Left ventricle myocardium inferior (tissue), 1 donor: ENCODE results near the gene ST3GAL2. TPM values are rescaled to one million over a fixed set of nuclear protein-coding genes. Genes with fewer than 3 reads are reported as not detected.
"Not testable (repeated sequence)": the region's sequence is repeated elsewhere in the genome, so short reads cannot be mapped to it uniquely, and the experiment has no call there.

Experiments
- DNase-seq: peaks from one replicate; pipeline ENCODE4 v3.0.0-alpha.2; 2020
- H3K27ac ChIP-seq: fragments of 200-600 bp; replicated peaks from 2 replicates; pipeline ENCODE4 v1.8.0; 2021
- H3K27me3 ChIP-seq: fragments of 200-600 bp; 2 replicates; pipeline ENCODE4 v1.8.0; 2021; ENCODE audit warnings: low read depth
- H3K36me3 ChIP-seq: fragments of 200-600 bp; 2 replicates; pipeline ENCODE4 v1.8.0; 2021
- H3K4me1 ChIP-seq: fragments of 200-600 bp; 2 replicates; pipeline ENCODE4 v1.8.0; 2021
- H3K4me3 ChIP-seq: fragments of 200-600 bp; 2 replicates; pipeline ENCODE4 v1.8.0; 2021; ENCODE audit warnings: mild to moderate bottlenecking, moderate library complexity
- H3K9me3 ChIP-seq: fragments of 200-600 bp; replicated peaks from 2 replicates; pipeline ENCODE4 v1.8.0; 2021
- CTCF ChIP-seq: fragments of 200-600 bp; IDR thresholded peaks from 2 replicates; pipeline ENCODE4 v1.8.0; 2021; ENCODE audit warnings: antibody characterized with exemption, mild to moderate bottlenecking, borderline replicate concordance
- intact Hi-C: fragments of 100-400 bp; cut with micrococcal nuclease; formaldehyde crosslinking; loops from one replicate; pipeline ENCODE4 v1.11.0; 2022
- total RNA-seq: library from RNA; stranded (reverse); fragmentation: NEBNext Ultra II Directional; extraction: Animal tissue kit (Norgen Biotek cat#: 25700); gene quantifications from one replicate; pipeline ENCODE4 v1.2.1, GENCODE V29; 2021
- donor health status: DM: no; HTN: yes; CAD: no; lungs with severe emphysema.

Gene ST3GAL2
- total RNA-seq, 1 donor from 2014 or later, result 22.3 TPM

- Histone ChIP-seq H3K36me3 (peaks cover 73% of the 10 kb centered on the region), H3K27ac (no peak overlapping the region), H3K9me3 (no peaks in the 10 kb centered on the region), H3K4me3 (no peak overlapping the region), H3K27me3 (no peaks in the 10 kb centered on the region), H3K4me1 (no peaks in the 10 kb centered on the region)
- no peak for DNase-seq
- no peak for TF ChIP-seq CTCF
- intact Hi-C loops, result no loop called here
These were observed 65.8 kb downstream of the ST3GAL2 start for GRCh38 chr16:70372921-70373728.

DNA sequence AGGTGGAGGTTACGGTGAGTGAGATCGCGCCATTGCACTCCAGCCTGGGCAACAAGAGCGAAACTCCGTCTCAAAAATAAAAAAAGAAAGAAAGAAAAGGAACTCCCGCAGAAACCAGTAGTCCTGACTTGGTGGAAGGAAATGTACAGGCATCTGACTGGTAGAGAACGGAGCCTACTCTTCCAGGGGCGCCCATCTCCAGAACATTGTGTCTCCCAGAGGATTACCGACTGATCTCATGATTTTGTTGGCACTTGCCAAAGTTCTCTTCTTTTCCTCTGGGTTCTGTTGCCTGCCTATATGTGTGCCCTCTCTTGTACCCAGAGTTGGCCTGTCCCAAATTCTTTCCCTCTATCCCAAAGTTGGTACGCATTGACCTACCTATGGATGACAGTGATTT, 68.0 kb downstream of the ST3GAL2 start:
- Histone ChIP-seq H3K4me1 (no peaks in the 10 kb centered on the region), H3K27me3 (no peaks in the 10 kb centered on the region), H3K4me3 (no peak overlapping the region), H3K36me3 (peaks cover 90% of the 10 kb centered on the region), H3K9me3 (no peaks in the 10 kb centered on the region), H3K27ac (no peak overlapping the region)
- no peak for TF ChIP-seq CTCF
- no peak for DNase-seq
- intact Hi-C loops, result no loop called here

GRCh38 chr16:70370145-70370544, 68.8 kb downstream of the ST3GAL2 start:
- H3K27me3 ChIP-seq, intact Hi-C loops, H3K4me3 ChIP-seq, H3K27ac ChIP-seq, H3K4me1 ChIP-seq, DNase-seq, H3K9me3 ChIP-seq: not testable (repeated sequence)
- H3K36me3 ChIP-seq, result peaks cover 91% of the 10 kb centered on the region
- TF ChIP-seq CTCF, result peak; percentile 76

GRCh38 chr16:70364399-70364798, 74.5 kb downstream of the ST3GAL2 start:
- Histone ChIP-seq H3K4me3 (no peak overlapping the region), H3K9me3 (no peaks in the 10 kb centered on the region), H3K36me3 (peaks cover 100% of the 10 kb centered on the region), H3K4me1 (no peaks in the 10 kb centered on the region), H3K27me3 (no peaks in the 10 kb centered on the region), H3K27ac (no peak overlapping the region)
- DNase-seq, result no peak
- intact Hi-C loops, result no loop called here
- TF ChIP-seq CTCF, result no peak

- no peaks in the 10 kb centered on the region for H3K9me3 ChIP-seq
- no peak for DNase-seq
- H3K4me1 ChIP-seq, result no peaks in the 10 kb centered on the region
- TF ChIP-seq CTCF, result no peak
- H3K36me3 ChIP-seq, result peaks cover 100% of the 10 kb centered on the region
- H3K27me3 ChIP-seq, result no peaks in the 10 kb centered on the region
- H3K4me3 ChIP-seq, result no peak overlapping the region
- intact Hi-C loops, result no loop called here
- H3K27ac ChIP-seq, result no peak overlapping the region
These were observed 79.3 kb downstream of the ST3GAL2 start for GRCh38 chr16:70359552-70359951.
